ENCODE measurements around the gene SLC35G3. TPM values are rescaled to one million over a fixed set of nuclear protein-coding genes. Genes with fewer than 3 reads are reported as not detected.

SLC35G3 gene
- total RNA-seq, 1 donor from 2014 or later, result not detected

DNA sequence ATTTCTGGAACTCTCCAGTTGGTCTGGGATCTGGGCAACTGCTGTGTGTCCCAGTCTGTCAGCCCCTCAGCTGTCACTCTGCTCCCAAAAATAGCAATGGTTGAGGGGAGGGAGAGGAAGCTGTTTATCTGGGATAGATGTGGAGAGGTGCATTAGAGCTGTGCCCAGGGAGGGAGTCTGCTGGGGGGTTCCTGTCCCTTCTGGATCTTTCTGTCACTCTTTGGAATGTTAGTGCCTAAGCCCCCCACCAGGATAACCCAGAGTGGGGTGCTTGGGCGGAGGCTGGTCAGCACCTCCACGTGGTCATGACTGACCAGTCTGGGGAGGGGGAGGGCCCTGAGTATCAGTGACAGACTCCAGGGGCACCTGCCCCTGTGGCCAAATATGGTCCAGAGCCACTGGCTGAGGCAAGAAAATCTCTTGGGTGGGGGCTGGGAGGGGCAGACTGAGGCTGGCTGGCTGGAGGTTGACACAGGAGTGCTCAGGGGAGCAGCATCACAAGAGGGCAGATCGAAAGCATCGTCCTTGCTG is 46.8 kb downstream of the SLC35G3 start, which contains the start of gene UNC45B:
Gene UNC45B, plus strand, starts transcription at position 443 of the 531 bp plus-strand sequence. CDS start 447 bp downstream, outside the sequence.
- peak within 1 kb of the TSS; percentile 68 for H3K4me3 ChIP-seq
- H3K36me3 ChIP-seq, result peaks cover 15% of the 10 kb centered on the region
- peak; percentile 69 for DNase-seq
- intact Hi-C loops (cut with micrococcal nuclease), result no loop called here
- no peaks in the 10 kb centered on the region for H3K9me3 ChIP-seq (replicated peaks)
- no peaks in the 10 kb centered on the region for H3K27me3 ChIP-seq (ENCODE audit: low read depth)
- peak within 1 kb of the TSS; percentile 87 for H3K27ac ChIP-seq (replicated peaks)
- H3K4me1 ChIP-seq, result peaks cover 54% of the 10 kb centered on the region
- TF ChIP-seq, protein P1, sequence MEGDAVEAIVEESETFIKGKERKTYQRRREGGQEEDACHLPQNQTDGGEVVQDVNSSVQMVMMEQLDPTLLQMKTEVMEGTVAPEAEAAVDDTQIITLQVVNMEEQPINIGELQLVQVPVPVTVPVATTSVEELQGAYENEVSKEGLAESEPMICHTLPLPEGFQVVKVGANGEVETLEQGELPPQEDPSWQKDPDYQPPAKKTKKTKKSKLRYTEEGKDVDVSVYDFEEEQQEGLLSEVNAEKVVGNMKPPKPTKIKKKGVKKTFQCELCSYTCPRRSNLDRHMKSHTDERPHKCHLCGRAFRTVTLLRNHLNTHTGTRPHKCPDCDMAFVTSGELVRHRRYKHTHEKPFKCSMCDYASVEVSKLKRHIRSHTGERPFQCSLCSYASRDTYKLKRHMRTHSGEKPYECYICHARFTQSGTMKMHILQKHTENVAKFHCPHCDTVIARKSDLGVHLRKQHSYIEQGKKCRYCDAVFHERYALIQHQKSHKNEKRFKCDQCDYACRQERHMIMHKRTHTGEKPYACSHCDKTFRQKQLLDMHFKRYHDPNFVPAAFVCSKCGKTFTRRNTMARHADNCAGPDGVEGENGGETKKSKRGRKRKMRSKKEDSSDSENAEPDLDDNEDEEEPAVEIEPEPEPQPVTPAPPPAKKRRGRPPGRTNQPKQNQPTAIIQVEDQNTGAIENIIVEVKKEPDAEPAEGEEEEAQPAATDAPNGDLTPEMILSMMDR (IDR thresholded peaks at IDR 0.05; ENCODE audit: borderline replicate concordance), result no peak

DNA sequence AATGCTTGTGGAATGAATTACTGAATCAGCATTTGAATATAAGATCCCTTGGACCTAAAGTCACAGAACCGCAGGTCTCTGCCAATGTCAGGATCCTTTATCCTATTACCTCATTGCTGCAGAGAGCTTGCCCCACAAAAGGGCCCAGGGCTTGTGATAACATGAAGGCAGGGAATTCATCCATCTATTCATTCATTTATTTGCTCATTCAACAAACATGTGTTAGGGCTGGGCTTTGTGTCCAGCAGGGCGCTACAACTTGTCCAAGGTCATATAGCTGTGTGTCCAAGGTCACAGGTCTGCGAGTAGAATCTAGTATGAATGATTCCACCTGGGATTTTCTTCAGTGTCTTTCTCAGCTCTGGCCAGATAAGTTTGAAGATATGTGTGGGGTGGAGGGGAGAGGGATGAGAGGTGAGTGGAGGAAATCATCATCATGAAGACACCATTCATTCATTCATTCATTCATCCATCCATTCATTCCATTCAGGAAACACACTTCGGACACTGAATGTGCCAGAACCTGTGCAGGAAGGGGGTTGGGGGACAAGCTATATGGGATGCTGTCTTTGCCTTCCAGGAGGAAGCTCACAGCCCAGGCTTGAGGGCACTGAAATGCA is 47.9 kb downstream of the SLC35G3 start:
- no peak for DNase-seq
- Histone ChIP-seq H3K27me3 (ENCODE audit: low read depth) (no peaks in the 10 kb centered on the region), H3K36me3 (peaks cover 6% of the 10 kb centered on the region), H3K4me1 (peaks cover 57% of the 10 kb centered on the region), H3K27ac (replicated peaks) (peak overlapping the region; percentile 87), H3K4me3 (no peak overlapping the region), H3K9me3 (replicated peaks) (no peaks in the 10 kb centered on the region)
- TF ChIP-seq, protein P1 (IDR thresholded peaks at IDR 0.05; ENCODE audit: borderline replicate concordance), result no peak
- intact Hi-C loops (cut with micrococcal nuclease), result no loop called here

DNA sequence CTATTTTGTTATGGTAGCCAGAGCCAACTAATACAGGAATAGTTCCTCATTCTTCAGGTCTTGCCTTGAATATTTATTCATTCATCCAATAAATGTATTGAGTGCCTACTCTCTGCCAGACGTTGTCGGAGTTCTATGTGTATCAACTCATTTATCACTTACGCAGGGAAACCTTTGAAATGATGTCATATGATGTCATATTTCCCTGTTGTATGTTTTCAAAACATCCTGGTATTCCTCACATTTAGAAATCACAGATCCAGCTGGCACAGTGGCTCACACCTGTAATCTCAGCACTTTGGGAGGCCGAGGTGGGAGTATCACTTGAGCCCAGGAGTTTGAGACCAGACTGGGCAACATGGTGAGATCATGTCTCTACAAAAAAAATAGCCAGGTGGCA is 49.4 kb downstream of the SLC35G3 start:
- TF ChIP-seq, protein P1 (IDR thresholded peaks at IDR 0.05; ENCODE audit: borderline replicate concordance), result no peak
- H3K9me3 ChIP-seq (replicated peaks), result no peaks in the 10 kb centered on the region
- H3K27ac ChIP-seq (replicated peaks), result no peak overlapping the region
- H3K36me3 ChIP-seq, result no peaks in the 10 kb centered on the region
- intact Hi-C loops (cut with micrococcal nuclease), result no loop called here
- no peak for DNase-seq
- no peak overlapping the region for H3K4me3 ChIP-seq
- peaks cover 50% of the 10 kb centered on the region for H3K4me1 ChIP-seq
- no peaks in the 10 kb centered on the region for H3K27me3 ChIP-seq (ENCODE audit: low read depth)

Other genes with a start within 250 kb of the SLC35G3 start
- gene CCT6B, start 232.9 kb downstream of the SLC35G3 start, total RNA-seq, result 2.6 TPM
- gene ZNF830, start 232.9 kb downstream of the SLC35G3 start, total RNA-seq, result 9.0 TPM
- 16.5 TPM for gene LIG3, start 213.9 kb downstream of the SLC35G3 start, total RNA-seq
- gene RFFL, start 130.7 kb downstream of the SLC35G3 start, total RNA-seq, result 10.1 TPM
- gene RAD51D, start 74.5 kb downstream of the SLC35G3 start, total RNA-seq, result 4.6 TPM
- gene FNDC8, start 72.8 kb downstream of the SLC35G3 start, total RNA-seq, result not detected
- 4.2 TPM for gene NLE1, start 52.1 kb downstream of the SLC35G3 start, total RNA-seq
- gene UNC45B, start 46.6 kb downstream of the SLC35G3 start, total RNA-seq, result 205 TPM
- 8.6 TPM for gene SLFN5, start 48.7 kb upstream of the SLC35G3 start, total RNA-seq
- 15.1 TPM for gene SLFN11, start 179.2 kb upstream of the SLC35G3 start, total RNA-seq
- 3.7 TPM for gene SLFN12, start 238.1 kb upstream of the SLC35G3 start, total RNA-seq

Measured in left ventricle myocardium inferior (tissue), 1 donor.